GM18520 (cell line): ENCODE results near the gene CHD2.
"Not testable (repeated sequence)": the region's sequence is repeated elsewhere in the genome, so short reads cannot be mapped to it uniquely, and the experiment has no call there.

Source experiments
- ATAC-seq: cut with Tn5 transposase; IDR thresholded peaks from one replicate; pipeline ENCODE4 v1.9.1; 2021; ENCODE audit not compliant: unreplicated experiment

The CHD2 gene

GRCh38 chr15:93007994-93008393, 107.9 kb downstream of the CHD2 start:
- no peak for ATAC-seq

GRCh38 chr15:93012786-93013185, 112.7 kb downstream of the CHD2 start:
- no peak for ATAC-seq

- no peak for ATAC-seq
Observed at GRCh38 chr15:93017526-93017925, 117.4 kb downstream of the CHD2 start.

- ATAC-seq = no peak
Observed at GRCh38 chr15:93018574-93018973, 118.5 kb downstream of the CHD2 start.

- no peak for ATAC-seq
Observed at GRCh38 chr15:93019090-93019489, 119.0 kb downstream of the CHD2 start.

GRCh38 chr15:93019971-93020370, 119.8 kb downstream of the CHD2 start:
- no peak for ATAC-seq

GRCh38 chr15:93020976-93021772, 121.0 kb downstream of the CHD2 start:
- no peak for ATAC-seq

GRCh38 chr15:93024293-93024692, 124.2 kb downstream of the CHD2 start:
- no peak for ATAC-seq

- ATAC-seq = no peak
Observed at GRCh38 chr15:93024716-93025624, 124.8 kb downstream of the CHD2 start.

- no peak for ATAC-seq
Observed at GRCh38 chr15:93025625-93025982, 125.5 kb downstream of the CHD2 start.

GRCh38 chr15:93026380-93026817, 126.3 kb downstream of the CHD2 start:
- ATAC-seq = no peak

- no peak for ATAC-seq
Observed at GRCh38 chr15:93027413-93027812, 127.3 kb downstream of the CHD2 start.

GRCh38 chr15:93028111-93028631, 128.0 kb downstream of the CHD2 start:
- ATAC-seq = no peak

GRCh38 chr15:93028632-93029213, 128.6 kb downstream of the CHD2 start:
- no peak for ATAC-seq

GRCh38 chr15:93029214-93029835, 129.2 kb downstream of the CHD2 start:
- ATAC-seq = no peak

- no peak for ATAC-seq
Observed at GRCh38 chr15:93029836-93030429, 129.8 kb downstream of the CHD2 start.

- ATAC-seq = no peak
Observed at GRCh38 chr15:93030430-93031102, 130.4 kb downstream of the CHD2 start.

GRCh38 chr15:93031103-93031464, 131.0 kb downstream of the CHD2 start:
- ATAC-seq = no peak

- not testable (repeated sequence) for ATAC-seq
Observed at GRCh38 chr15:93031557-93032384, 131.6 kb downstream of the CHD2 start.
